Amygdala (tissue), 56 donors: ENCODE results near the gene KIAA1958.

Source experiments
- DNase-seq, 56 donors: peaks; one replicate each; lab custom pipeline; 2025; lab: John Stamatoyannopoulos, UW

KIAA1958 gene

GRCh38 chr9:112486221-112487007 lies at the start of gene KIAA1958:
TSS of gene KIAA1958 (plus strand) at chr9:112486827. CDS start at chr9:112574081, 87,254 bp downstream.
- peak in 55 of 56 donors; percentile 1 to 84 (median 52) for DNase-seq

GRCh38 chr9:112437406-112437805 lies 49.2 kb upstream of the KIAA1958 start:
- no peak for DNase-seq

GRCh38 chr9:112439171-112439570 lies 47.5 kb upstream of the KIAA1958 start:
- no peak for DNase-seq

- DNase-seq: no peak
These were observed 46.8 kb upstream of the KIAA1958 start for GRCh38 chr9:112439825-112440224.

- DNase-seq: peak in 6 of 56 donors; percentile 0 to 41 (median 4)
These were observed 43.4 kb upstream of the KIAA1958 start for GRCh38 chr9:112443200-112443599.

GRCh38 chr9:112443636-112444035 lies 43.0 kb upstream of the KIAA1958 start:
- no peak for DNase-seq

GRCh38 chr9:112445196-112445595 lies 41.4 kb upstream of the KIAA1958 start:
- no peak for DNase-seq

- DNase-seq: no peak
These were observed 40.5 kb upstream of the KIAA1958 start for GRCh38 chr9:112446080-112446479.

- no peak for DNase-seq
These were observed 40.1 kb upstream of the KIAA1958 start for GRCh38 chr9:112446526-112446925.

- no peak for DNase-seq
These were observed 39.3 kb upstream of the KIAA1958 start for GRCh38 chr9:112447283-112447761.

GRCh38 chr9:112462855-112463254 lies 23.8 kb upstream of the KIAA1958 start:
- DNase-seq: no peak

- no peak for DNase-seq
These were observed 21.3 kb upstream of the KIAA1958 start for GRCh38 chr9:112465352-112465751.

- DNase-seq: no peak
These were observed 13.6 kb upstream of the KIAA1958 start for GRCh38 chr9:112472996-112473395.

GRCh38 chr9:112473986-112474385 lies 12.6 kb upstream of the KIAA1958 start:
- no peak for DNase-seq

GRCh38 chr9:112475318-112475717 lies 11.3 kb upstream of the KIAA1958 start:
- no peak for DNase-seq

GRCh38 chr9:112477330-112477729 lies 9.3 kb upstream of the KIAA1958 start:
- DNase-seq: no peak

- no peak for DNase-seq
These were observed 7.4 kb upstream of the KIAA1958 start for GRCh38 chr9:112479221-112479620.

- DNase-seq: no peak
These were observed 2.0 kb upstream of the KIAA1958 start for GRCh38 chr9:112484607-112485006.

GRCh38 chr9:112485574-112485973 lies 1.1 kb upstream of the KIAA1958 start:
- DNase-seq: no peak

GRCh38 chr9:112487008-112487798 lies 576 bp downstream of the KIAA1958 start:
- DNase-seq: peak in 38 of 56 donors; percentile 10 to 68 (median 39)

GRCh38 chr9:112487799-112488340 lies 1.2 kb downstream of the KIAA1958 start:
- no peak for DNase-seq
